ENCODE measurements around the gene NXT2.

GRCh38 chrX:109533631-109534030, 3.0 kb upstream of the NXT2 start:
- no peak for TF ChIP-seq CTCF (conservative IDR thresholded peaks at IDR 0.05)
- TF ChIP-seq ZFX (IDR thresholded peaks at IDR 0.05): no peak

Measured in C4-2B (cell line).